ENCODE measurements around the gene ST3GAL6. TPM values are rescaled to one million over a fixed set of nuclear protein-coding genes. Genes with fewer than 3 reads are reported as not detected.
A peak's percentile ranks its signal among the peaks of the same experiment; 100 is the strongest.
"Not testable (repeated sequence)": the region's sequence is repeated elsewhere in the genome, so short reads cannot be mapped to it uniquely, and the experiment has no call there.

Gene ST3GAL6
- total and polyA plus RNA-seq, 2 experiments from 2014 or later: 9.6 to 16.1 TPM

- no peaks in the 10 kb centered on the region for H3K9me2 ChIP-seq (replicated peaks; ENCODE audit: insufficient read depth)
- 74% methylated on average over 3 of the region's 3 CpGs for WGBS (ENCODE audit: low lambda C conversion rate, missing lambda C conversion rate)
- no peaks in the 10 kb centered on the region for H3K36me3 ChIP-seq (replicated peaks; ENCODE audit: insufficient read depth, low read depth)
- H3K4me3 ChIP-seq: no peak overlapping the region
- peaks cover 9% of the 10 kb centered on the region for H3K4me1 ChIP-seq (ENCODE audit: insufficient read depth)
- H3K9me3 ChIP-seq (ENCODE audit: low read depth): no peaks in the 10 kb centered on the region
- no peak overlapping the region for H3K27ac ChIP-seq
- no peak for DNase-seq (ENCODE audit: low spot score)
- H3K4me2 ChIP-seq: no peak overlapping the region
- no peaks in the 10 kb centered on the region for H3K27me3 ChIP-seq
- no peak for TF ChIP-seq CTCF (IDR thresholded peaks at IDR 0.05; ENCODE audit: poor library complexity)
- TF ChIP-seq EZH2phosphoT487 (IDR thresholded peaks at IDR 0.05; ENCODE audit: low read depth, severe bottlenecking, unreplicated experiment): no peak
- no peak for TF ChIP-seq EZH2 (IDR thresholded peaks at IDR 0.05; ENCODE audit: borderline replicate concordance)
- H2AFZ ChIP-seq: no peak overlapping the region
- H4K20me1 ChIP-seq (ENCODE audit: insufficient read depth, poor library complexity, severe bottlenecking): no peaks in the 10 kb centered on the region
- no peaks in the 10 kb centered on the region for H3K79me2 ChIP-seq
Observed at GRCh38 chr3:98826126-98826525, 63.0 kb downstream of the ST3GAL6 start.

- Histone ChIP-seq H2AFZ (no peak overlapping the region), H3K9me2 (replicated peaks; ENCODE audit: insufficient read depth) (no peaks in the 10 kb centered on the region), H3K27ac (no peak overlapping the region), H3K27me3 (no peaks in the 10 kb centered on the region), H4K20me1 (ENCODE audit: insufficient read depth, poor library complexity, severe bottlenecking) (no peaks in the 10 kb centered on the region), H3K36me3 (replicated peaks; ENCODE audit: insufficient read depth, low read depth) (no peaks in the 10 kb centered on the region), H3K4me2 (peak overlapping the region; percentile 3), H3K79me2 (no peaks in the 10 kb centered on the region), H3K9me3 (ENCODE audit: low read depth) (no peaks in the 10 kb centered on the region), H3K4me1 (ENCODE audit: insufficient read depth) (peaks cover 9% of the 10 kb centered on the region), H3K4me3 (no peak overlapping the region)
- TF ChIP-seq EZH2phosphoT487 (IDR thresholded peaks at IDR 0.05; ENCODE audit: low read depth, severe bottlenecking, unreplicated experiment) (no peak), EZH2 (IDR thresholded peaks at IDR 0.05; ENCODE audit: borderline replicate concordance) (no peak), CTCF (IDR thresholded peaks at IDR 0.05; ENCODE audit: poor library complexity) (no peak)
- DNase-seq (ENCODE audit: low spot score): no peak
- 48% methylated on average over 1 of the region's 1 CpG for WGBS (ENCODE audit: low lambda C conversion rate, missing lambda C conversion rate)
Observed at GRCh38 chr3:98827221-98827920, 64.2 kb downstream of the ST3GAL6 start.

GRCh38 chr3:98829246-98829832, 66.2 kb downstream of the ST3GAL6 start:
- WGBS (ENCODE audit: low lambda C conversion rate, missing lambda C conversion rate): 100% methylated on average over 1 of the region's 1 CpG
- no peak for TF ChIP-seq EZH2phosphoT487 (IDR thresholded peaks at IDR 0.05; ENCODE audit: low read depth, severe bottlenecking, unreplicated experiment)
- TF ChIP-seq EZH2 (IDR thresholded peaks at IDR 0.05; ENCODE audit: borderline replicate concordance): no peak
- TF ChIP-seq CTCF (IDR thresholded peaks at IDR 0.05; ENCODE audit: poor library complexity): no peak
- H3K79me2 ChIP-seq: no peaks in the 10 kb centered on the region

GRCh38 chr3:98831060-98831459, 67.9 kb downstream of the ST3GAL6 start:
- H3K79me2 ChIP-seq: not testable (repeated sequence)

More at GRCh38 chr3:98829246-98829832, 66.2 kb downstream of the ST3GAL6 start:
- Histone ChIP-seq H4K20me1 (ENCODE audit: insufficient read depth, poor library complexity, severe bottlenecking) (no peaks in the 10 kb centered on the region), H3K4me1 (ENCODE audit: insufficient read depth) (peaks cover 9% of the 10 kb centered on the region), H3K27me3 (no peaks in the 10 kb centered on the region), H2AFZ (no peak overlapping the region), H3K36me3 (replicated peaks; ENCODE audit: insufficient read depth, low read depth) (no peaks in the 10 kb centered on the region), H3K4me2 (no peak overlapping the region), H3K27ac (no peak overlapping the region), H3K9me2 (replicated peaks; ENCODE audit: insufficient read depth) (no peaks in the 10 kb centered on the region), H3K9me3 (ENCODE audit: low read depth) (no peaks in the 10 kb centered on the region), H3K4me3 (no peak overlapping the region)
- DNase-seq (ENCODE audit: low spot score): no peak

More at GRCh38 chr3:98831060-98831459, 67.9 kb downstream of the ST3GAL6 start:
- WGBS (ENCODE audit: low lambda C conversion rate, missing lambda C conversion rate): 97% methylated on average over 5 of the region's 5 CpGs
- not testable (repeated sequence) for H3K9me2 ChIP-seq (replicated peaks; ENCODE audit: insufficient read depth); H3K4me1 ChIP-seq (ENCODE audit: insufficient read depth); H2AFZ ChIP-seq; H4K20me1 ChIP-seq (ENCODE audit: insufficient read depth, poor library complexity, severe bottlenecking); H3K27me3 ChIP-seq; DNase-seq (ENCODE audit: low spot score); H3K4me3 ChIP-seq; H3K36me3 ChIP-seq (replicated peaks; ENCODE audit: insufficient read depth, low read depth); H3K4me2 ChIP-seq; H3K27ac ChIP-seq; H3K9me3 ChIP-seq (ENCODE audit: low read depth)
